DOHH2 (cell line): Measurements from ENCODE around the gene MRPL50.

Experiments used
- EZH2phosphoT487 ChIP-seq: fragments of 200-600 bp; sonication (generic); IDR thresholded peaks from 2 replicates; pipeline ENCODE4 v1.6.1; 2017; ENCODE audit warnings: borderline replicate concordance, mild to moderate bottlenecking, antibody characterized with exemption, low read length, moderate library complexity, mixed read lengths
- TF ChIP-seq, protein P1 (sequence below): fragments of 200-600 bp; sonication (generic); IDR thresholded peaks from one replicate; pipeline ENCODE4 v1.5.1; 2014; ENCODE audit warnings: antibody characterized with exemption, mild to moderate bottlenecking, low read depth, low read length; ENCODE audit not compliant: poor library complexity, severe bottlenecking

DNA sequence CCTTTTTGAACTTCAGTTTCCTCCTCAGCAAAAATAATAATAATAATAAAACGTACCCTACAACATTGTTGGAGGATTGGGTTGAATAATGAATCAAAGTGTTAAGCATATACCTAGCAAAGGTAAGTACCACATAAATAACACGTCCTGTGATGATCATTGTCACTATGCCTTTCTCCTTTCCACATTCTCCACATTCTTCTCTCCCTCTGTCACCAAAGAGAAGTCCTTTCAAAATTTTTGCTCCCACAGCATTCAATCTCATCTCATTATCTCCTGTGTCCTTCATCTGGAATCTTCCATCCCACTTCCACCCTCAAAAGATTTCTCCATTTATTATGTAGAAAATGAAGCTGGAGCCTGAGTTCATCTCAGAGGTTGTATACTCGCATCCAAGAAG, 44.3 kb upstream of the MRPL50 start:
- TF ChIP-seq, protein P1, sequence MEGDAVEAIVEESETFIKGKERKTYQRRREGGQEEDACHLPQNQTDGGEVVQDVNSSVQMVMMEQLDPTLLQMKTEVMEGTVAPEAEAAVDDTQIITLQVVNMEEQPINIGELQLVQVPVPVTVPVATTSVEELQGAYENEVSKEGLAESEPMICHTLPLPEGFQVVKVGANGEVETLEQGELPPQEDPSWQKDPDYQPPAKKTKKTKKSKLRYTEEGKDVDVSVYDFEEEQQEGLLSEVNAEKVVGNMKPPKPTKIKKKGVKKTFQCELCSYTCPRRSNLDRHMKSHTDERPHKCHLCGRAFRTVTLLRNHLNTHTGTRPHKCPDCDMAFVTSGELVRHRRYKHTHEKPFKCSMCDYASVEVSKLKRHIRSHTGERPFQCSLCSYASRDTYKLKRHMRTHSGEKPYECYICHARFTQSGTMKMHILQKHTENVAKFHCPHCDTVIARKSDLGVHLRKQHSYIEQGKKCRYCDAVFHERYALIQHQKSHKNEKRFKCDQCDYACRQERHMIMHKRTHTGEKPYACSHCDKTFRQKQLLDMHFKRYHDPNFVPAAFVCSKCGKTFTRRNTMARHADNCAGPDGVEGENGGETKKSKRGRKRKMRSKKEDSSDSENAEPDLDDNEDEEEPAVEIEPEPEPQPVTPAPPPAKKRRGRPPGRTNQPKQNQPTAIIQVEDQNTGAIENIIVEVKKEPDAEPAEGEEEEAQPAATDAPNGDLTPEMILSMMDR: no peak
- no peak for TF ChIP-seq EZH2phosphoT487
